Measurements from ENCODE around the gene ACCS. TPM values are rescaled to one million over a fixed set of nuclear protein-coding genes. Genes with fewer than 3 reads are reported as not detected.

Gene ACCS
- total RNA-seq, 4 donors from 2014 or later, result 7.7 to 21.7 (median 12.1) TPM

- no peak for DNase-seq (ENCODE audit: low spot score in 2 of 2)
- TF ChIP-seq, protein P1, sequence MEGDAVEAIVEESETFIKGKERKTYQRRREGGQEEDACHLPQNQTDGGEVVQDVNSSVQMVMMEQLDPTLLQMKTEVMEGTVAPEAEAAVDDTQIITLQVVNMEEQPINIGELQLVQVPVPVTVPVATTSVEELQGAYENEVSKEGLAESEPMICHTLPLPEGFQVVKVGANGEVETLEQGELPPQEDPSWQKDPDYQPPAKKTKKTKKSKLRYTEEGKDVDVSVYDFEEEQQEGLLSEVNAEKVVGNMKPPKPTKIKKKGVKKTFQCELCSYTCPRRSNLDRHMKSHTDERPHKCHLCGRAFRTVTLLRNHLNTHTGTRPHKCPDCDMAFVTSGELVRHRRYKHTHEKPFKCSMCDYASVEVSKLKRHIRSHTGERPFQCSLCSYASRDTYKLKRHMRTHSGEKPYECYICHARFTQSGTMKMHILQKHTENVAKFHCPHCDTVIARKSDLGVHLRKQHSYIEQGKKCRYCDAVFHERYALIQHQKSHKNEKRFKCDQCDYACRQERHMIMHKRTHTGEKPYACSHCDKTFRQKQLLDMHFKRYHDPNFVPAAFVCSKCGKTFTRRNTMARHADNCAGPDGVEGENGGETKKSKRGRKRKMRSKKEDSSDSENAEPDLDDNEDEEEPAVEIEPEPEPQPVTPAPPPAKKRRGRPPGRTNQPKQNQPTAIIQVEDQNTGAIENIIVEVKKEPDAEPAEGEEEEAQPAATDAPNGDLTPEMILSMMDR (IDR thresholded peaks at IDR 0.05), result no peak
- H3K4me3 ChIP-seq (ENCODE audit: low read depth, poor library complexity, severe bottlenecking), result no peak overlapping the region
- WGBS, 2 donors, result 92 to 96% methylated on average over 3 of the region's 3 CpGs
- intact Hi-C loops (cut with DNase I; ENCODE audit: low total_unique reads), result no loop called here
Measured at GRCh38 chr11:44128729-44129128, 62.7 kb downstream of the ACCS start.

DNA sequence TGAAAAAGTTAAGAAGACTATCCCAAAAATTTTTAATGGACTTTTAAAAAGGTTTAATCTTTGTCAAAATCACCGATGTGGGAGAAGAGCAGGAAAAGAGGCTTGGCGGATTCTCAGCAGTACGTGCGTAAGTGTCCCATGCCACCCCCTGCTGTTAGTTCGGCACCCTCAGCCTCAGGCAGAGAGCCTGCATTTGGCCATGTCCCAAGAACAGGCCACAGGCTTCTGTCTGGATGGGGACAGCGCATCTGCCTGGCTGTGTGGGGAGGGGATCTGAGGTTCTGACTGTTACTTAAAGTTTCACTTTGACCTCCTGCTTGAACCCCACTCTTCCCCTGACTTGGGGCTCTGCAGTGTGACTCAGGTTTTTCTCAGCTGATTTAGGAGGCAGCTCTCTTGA lies 64.7 kb downstream of the ACCS start:
- no peak for DNase-seq (ENCODE audit: low spot score in 2 of 2)
- intact Hi-C loops (cut with DNase I; ENCODE audit: low total_unique reads), result no loop called here
- 80 to 83% methylated on average over 6 of the region's 6 CpGs for WGBS, 2 donors
- TF ChIP-seq POLR2A (IDR thresholded peaks at IDR 0.05), result no peak
- TF ChIP-seq, protein P1 (IDR thresholded peaks at IDR 0.05), result no peak
- no peak overlapping the region for H3K4me3 ChIP-seq (ENCODE audit: low read depth, poor library complexity, severe bottlenecking)

- WGBS, 2 donors, result 90 to 91% methylated on average over 1 of the region's 1 CpG
- intact Hi-C loops (cut with DNase I; ENCODE audit: low total_unique reads), result no loop called here
- H3K4me3 ChIP-seq (ENCODE audit: low read depth, poor library complexity, severe bottlenecking), result no peak overlapping the region
- no peak for DNase-seq (ENCODE audit: low spot score in 2 of 2)
- no peak for TF ChIP-seq POLR2A (IDR thresholded peaks at IDR 0.05)
- TF ChIP-seq, protein P1 (IDR thresholded peaks at IDR 0.05), result no peak
Measured at GRCh38 chr11:44133335-44133946, 67.4 kb downstream of the ACCS start.

Other genes with a start within 250 kb of the ACCS start
- gene ALKBH3, start 185.4 kb upstream of the ACCS start, total RNA-seq, result 10 to 100 TPM; 34.0 to 43.9 (median 39.8) TPM
- 100 to 1,000 TPM in 1 of 4 donors, 10 to 100 TPM in 3; 42.5 to 101 (median 60.2) TPM for gene C11orf96, start 123.6 kb upstream of the ACCS start, total RNA-seq
- under 1 TPM in 1 of 4 donors, not detected in 3; 0.13 TPM for gene ACCSL, start 18.3 kb upstream of the ACCS start, total RNA-seq
- gene EXT2, start 29.4 kb downstream of the ACCS start, total RNA-seq, result 10 to 100 TPM; 46.6 to 72.6 (median 68.8) TPM
- 1 to 10 TPM in 1 of 4 donors, under 1 TPM in 2, not detected in 1; 0.04 to 1.7 (median 0.96) TPM for gene ALX4, start 243.9 kb downstream of the ACCS start, total RNA-seq

All from lower leg skin (tissue), 4 donors.